ENCODE data around the gene GEMIN4. TPM values are rescaled to one million over a fixed set of nuclear protein-coding genes. Genes with fewer than 3 reads are reported as not detected.

Gene GEMIN4
- polyA plus RNA-seq, 1 donor (not counting 4 experiments of a cell fraction or from before 2014, with no cell fraction given), result 29.5 TPM

DNA sequence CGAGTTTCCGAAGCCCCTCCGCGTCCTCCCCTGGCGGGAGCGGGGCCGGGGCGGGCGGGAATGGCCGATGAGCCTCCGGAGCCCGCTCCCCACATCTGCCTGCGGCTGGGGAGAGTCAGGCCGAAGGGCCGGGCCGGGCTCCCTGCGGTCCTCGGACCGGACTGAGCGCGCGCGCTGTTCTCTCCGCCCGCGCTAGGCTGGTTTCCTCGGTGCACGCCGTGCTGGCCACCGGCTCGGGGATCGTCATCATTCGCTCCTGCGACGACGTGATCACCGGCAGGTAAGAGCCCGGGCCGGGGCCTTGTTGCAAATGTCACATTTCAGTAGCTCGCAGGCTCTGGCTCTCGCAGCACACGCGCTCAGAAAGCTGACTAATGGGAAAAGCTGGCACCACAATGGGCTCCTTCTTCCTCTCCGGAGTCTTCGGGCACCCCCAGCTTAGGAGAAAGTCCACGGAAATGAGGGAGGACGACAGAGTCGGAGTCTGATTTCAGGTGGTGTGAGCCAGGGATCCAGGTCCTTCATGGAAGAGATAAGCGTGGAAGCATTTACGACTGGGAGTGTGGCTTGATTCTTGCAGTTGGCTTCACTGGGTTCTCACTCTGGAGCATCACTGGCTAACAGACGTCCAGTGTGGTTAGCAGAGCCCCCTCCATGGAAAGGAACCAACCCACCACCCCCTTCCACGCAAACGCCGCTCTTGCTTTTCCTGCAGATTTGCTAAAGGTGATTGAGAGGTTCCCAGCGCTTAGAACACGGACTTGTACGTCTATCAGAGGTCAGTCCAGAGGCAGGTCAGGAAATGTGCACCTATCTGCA, 19.0 kb downstream of the GEMIN4 start:
- dilution Hi-C loops (cut with MboI; ENCODE audit: extremely low pct_ligation_motif_present, low sequenced_read_pairs), result no loop called here
- Histone ChIP-seq H4K20me1 (ENCODE audit: control insufficient read depth, extremely low read depth, insufficient read depth, low read length) (no peaks in the 10 kb centered on the region), H3K9ac (ENCODE audit: control insufficient read depth, extremely low read depth, insufficient read depth, low read length) (peak overlapping the region; percentile 74), H3K9me1 (ENCODE audit: control insufficient read depth, extremely low read depth, insufficient read depth, low read length) (no peaks in the 10 kb centered on the region), H3K27ac (ENCODE audit: control insufficient read depth, insufficient read depth, low read length) (peak overlapping the region; percentile 69), H3K4me1 (ENCODE audit: control insufficient read depth, extremely low read depth, insufficient read depth, low read length) (peaks cover 61% of the 10 kb centered on the region), H3K79me2 (ENCODE audit: control insufficient read depth, insufficient read depth, low read length) (peaks cover 30% of the 10 kb centered on the region), H3K9me3 (ENCODE audit: control insufficient read depth, low read depth, low read length) (no peaks in the 10 kb centered on the region), H2AFZ (ENCODE audit: control insufficient read depth, low read length) (no peak overlapping the region), H3K27me3 (ENCODE audit: control insufficient read depth, extremely low read depth, insufficient read depth, low read length) (no peaks in the 10 kb centered on the region), H3K36me3 (ENCODE audit: control insufficient read depth in 2 of 2, extremely low read depth in 1 of 2, insufficient read depth in 2 of 2, low read length in 2 of 2) (peaks cover 0 to 5% of the 10 kb centered on the region in 2 experiments), H3K4me3 (ENCODE audit: control insufficient read depth in 2 of 3, extremely low read depth in 1 of 3, insufficient read depth in 2 of 3, low read depth in 1 of 3, low read length in 3 of 3) (peak overlapping the region; percentile 59 to 68 (median 59)), H3K4me2 (ENCODE audit: control insufficient read depth, extremely low read depth, insufficient read depth, low read depth, low read length) (peak overlapping the region; percentile 94)
- no peak for DNase-seq (ENCODE audit: low read depth, low spot score)
- no peak for FAIRE-seq
- TF ChIP-seq, protein P1, sequence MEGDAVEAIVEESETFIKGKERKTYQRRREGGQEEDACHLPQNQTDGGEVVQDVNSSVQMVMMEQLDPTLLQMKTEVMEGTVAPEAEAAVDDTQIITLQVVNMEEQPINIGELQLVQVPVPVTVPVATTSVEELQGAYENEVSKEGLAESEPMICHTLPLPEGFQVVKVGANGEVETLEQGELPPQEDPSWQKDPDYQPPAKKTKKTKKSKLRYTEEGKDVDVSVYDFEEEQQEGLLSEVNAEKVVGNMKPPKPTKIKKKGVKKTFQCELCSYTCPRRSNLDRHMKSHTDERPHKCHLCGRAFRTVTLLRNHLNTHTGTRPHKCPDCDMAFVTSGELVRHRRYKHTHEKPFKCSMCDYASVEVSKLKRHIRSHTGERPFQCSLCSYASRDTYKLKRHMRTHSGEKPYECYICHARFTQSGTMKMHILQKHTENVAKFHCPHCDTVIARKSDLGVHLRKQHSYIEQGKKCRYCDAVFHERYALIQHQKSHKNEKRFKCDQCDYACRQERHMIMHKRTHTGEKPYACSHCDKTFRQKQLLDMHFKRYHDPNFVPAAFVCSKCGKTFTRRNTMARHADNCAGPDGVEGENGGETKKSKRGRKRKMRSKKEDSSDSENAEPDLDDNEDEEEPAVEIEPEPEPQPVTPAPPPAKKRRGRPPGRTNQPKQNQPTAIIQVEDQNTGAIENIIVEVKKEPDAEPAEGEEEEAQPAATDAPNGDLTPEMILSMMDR (optimal IDR thresholded peaks at IDR 0.05 in 1 of 3, IDR thresholded peaks at IDR 0.05 in 1 of 3, conservative IDR thresholded peaks at IDR 0.05 in 1 of 3; ENCODE audit: extremely low read depth in 1 of 3, insufficient read depth in 2 of 3, low read length in 3 of 3), result no peak
- no peak for TF ChIP-seq EZH2 (IDR thresholded peaks at IDR 0.05; ENCODE audit: low read length)

- peak within 1 kb of the TSS; percentile 86 for H3K9ac ChIP-seq (ENCODE audit: control insufficient read depth, extremely low read depth, insufficient read depth, low read length)
- dilution Hi-C loops (cut with MboI; ENCODE audit: extremely low pct_ligation_motif_present, low sequenced_read_pairs), result no loop called here
- peak within 1 kb of the TSS; percentile 94 for H3K4me2 ChIP-seq (ENCODE audit: control insufficient read depth, extremely low read depth, insufficient read depth, low read depth, low read length)
- no peaks in the 10 kb centered on the region for H4K20me1 ChIP-seq (ENCODE audit: control insufficient read depth, extremely low read depth, insufficient read depth, low read length)
- TF ChIP-seq EZH2 (IDR thresholded peaks at IDR 0.05; ENCODE audit: low read length), result no peak
- TF ChIP-seq, protein P1 (optimal IDR thresholded peaks at IDR 0.05 in 1 of 3, IDR thresholded peaks at IDR 0.05 in 1 of 3, conservative IDR thresholded peaks at IDR 0.05 in 1 of 3; ENCODE audit: extremely low read depth in 1 of 3, insufficient read depth in 2 of 3, low read length in 3 of 3), result no peak
- peak within 1 kb of the TSS; percentile 25 for H2AFZ ChIP-seq (ENCODE audit: control insufficient read depth, low read length)
- no peak for FAIRE-seq
- H3K4me1 ChIP-seq (ENCODE audit: control insufficient read depth, extremely low read depth, insufficient read depth, low read length), result peaks cover 57% of the 10 kb centered on the region
- H3K27me3 ChIP-seq (ENCODE audit: control insufficient read depth, extremely low read depth, insufficient read depth, low read length), result no peaks in the 10 kb centered on the region
- peaks cover 0 to 5% of the 10 kb centered on the region in 2 experiments for H3K36me3 ChIP-seq (ENCODE audit: control insufficient read depth in 2 of 2, extremely low read depth in 1 of 2, insufficient read depth in 2 of 2, low read length in 2 of 2)
- H3K4me3 ChIP-seq (ENCODE audit: control insufficient read depth in 2 of 3, extremely low read depth in 1 of 3, insufficient read depth in 2 of 3, low read depth in 1 of 3, low read length in 3 of 3), result peak within 1 kb of the TSS; percentile 71 to 80 (median 74)
- H3K9me3 ChIP-seq (ENCODE audit: control insufficient read depth, low read depth, low read length), result no peaks in the 10 kb centered on the region
- no peaks in the 10 kb centered on the region for H3K9me1 ChIP-seq (ENCODE audit: control insufficient read depth, extremely low read depth, insufficient read depth, low read length)
- DNase-seq (ENCODE audit: low read depth, low spot score), result no peak
- peaks cover 30% of the 10 kb centered on the region for H3K79me2 ChIP-seq (ENCODE audit: control insufficient read depth, insufficient read depth, low read length)
- H3K27ac ChIP-seq (ENCODE audit: control insufficient read depth, insufficient read depth, low read length), result peak within 1 kb of the TSS; percentile 100
Measured at GRCh38 chr17:732067-732901, 19.8 kb downstream of the GEMIN4 start, which contains the start of gene TLCD3A. Gene TLCD3A (plus strand): TSS chr17:732596. CDS start chr17:732648, 52 bp downstream.

Data from keratinocyte (primary cell).